Measurements from ENCODE around the gene ABLIM2.
"Not testable (repeated sequence)": the region's sequence is repeated elsewhere in the genome, so short reads cannot be mapped to it uniquely, and the experiment has no call there.

Gene ABLIM2

DNA sequence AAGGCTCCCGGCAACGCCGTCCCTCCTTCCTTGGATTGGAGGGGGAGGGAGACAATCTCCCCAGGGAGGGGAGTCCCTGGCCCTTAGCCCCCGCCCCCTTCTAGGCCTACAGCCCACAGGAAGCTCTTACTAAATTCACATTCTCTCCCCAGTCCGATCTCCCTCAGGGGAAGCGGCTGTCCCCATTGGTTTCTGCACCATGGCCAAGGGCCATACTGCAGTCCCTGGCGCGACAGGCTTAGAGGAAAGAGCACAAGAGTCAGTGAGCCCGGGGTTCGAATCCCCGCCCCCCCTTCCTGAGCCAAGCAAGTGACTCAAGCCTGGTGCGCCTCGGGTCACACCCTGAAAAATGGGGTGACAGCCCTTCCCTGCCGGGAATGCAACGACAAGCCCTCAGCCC, 1.1 kb downstream of the ABLIM2 start:
- DNase-seq (ENCODE audit: low read depth in 2 of 2): no peak

DNA sequence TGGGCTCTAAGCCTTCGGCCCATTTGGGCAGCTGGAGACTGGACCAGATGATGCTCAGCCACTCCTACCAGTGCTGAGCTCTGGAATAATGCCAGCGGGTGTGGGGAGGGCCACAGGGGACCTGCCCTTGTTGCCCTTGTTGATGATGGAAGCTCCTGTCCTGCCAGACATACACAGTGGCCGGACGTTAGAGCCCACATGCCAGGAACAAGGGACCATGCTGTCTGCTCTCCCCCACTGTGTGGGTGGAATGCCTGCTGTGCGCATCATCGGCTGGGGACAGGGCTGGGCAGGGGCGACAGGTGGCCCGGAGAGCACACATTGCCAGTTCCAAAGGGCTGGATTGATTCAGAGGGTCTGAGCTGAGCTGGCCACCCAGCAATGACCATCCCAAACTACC, 2.0 kb downstream of the ABLIM2 start:
- DNase-seq (ENCODE audit: low read depth in 2 of 2): no peak

DNA sequence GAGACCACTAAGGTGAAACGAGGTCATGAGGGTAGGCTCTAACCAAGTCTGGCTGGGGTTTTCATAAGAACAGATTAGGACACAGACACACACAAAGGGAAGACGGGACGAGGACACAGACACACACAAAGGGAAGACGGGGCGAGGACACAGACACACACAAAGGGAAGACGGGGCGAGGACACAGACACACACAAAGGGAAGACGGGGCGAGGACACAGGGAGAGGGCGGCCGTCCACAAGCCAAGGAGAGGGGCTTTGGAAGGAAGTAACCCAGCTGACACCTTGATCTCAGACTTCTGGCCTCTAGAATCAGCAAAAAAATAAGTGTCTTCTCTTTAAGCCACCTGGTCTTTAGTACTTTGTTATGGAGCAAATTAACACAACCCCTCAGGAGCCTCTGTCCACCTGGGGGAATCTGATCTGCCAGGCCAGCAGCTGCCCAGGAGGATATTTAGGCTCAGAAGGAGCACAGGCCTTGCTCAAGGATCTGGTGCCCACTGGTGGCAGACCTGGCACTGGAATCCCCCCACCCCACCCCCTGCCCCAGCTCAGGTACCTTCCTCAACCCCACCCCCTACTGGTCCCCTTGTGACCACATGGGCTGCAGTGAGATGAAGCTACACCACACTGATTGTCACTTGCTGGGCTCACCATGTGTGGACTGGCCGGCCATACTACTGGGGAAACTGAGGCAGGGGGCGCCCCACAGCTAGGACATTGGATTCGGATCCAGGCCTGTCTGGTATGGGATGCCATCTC, 2.8 kb downstream of the ABLIM2 start:
- DNase-seq (ENCODE audit: low read depth in 2 of 2): no peak

DNA sequence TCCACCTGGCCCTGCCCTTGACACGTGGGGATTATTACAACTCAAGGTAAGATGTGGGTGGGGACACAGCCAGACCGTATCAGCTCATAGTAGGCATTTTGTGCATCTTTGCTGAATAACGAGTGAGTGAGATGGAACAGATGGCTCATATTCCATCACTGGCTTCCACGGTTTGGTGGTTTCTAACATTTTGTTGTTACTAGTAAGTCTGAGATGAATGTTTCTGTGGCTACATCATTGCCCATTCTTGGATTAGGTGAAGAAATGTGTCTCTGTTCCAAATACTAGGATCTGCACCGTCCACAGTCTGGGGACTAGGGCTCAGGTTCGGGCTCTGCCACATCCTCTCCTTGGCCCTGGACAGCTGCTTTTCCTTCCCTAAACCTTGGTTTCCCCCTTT, 3.6 kb downstream of the ABLIM2 start:
- no peak for DNase-seq (ENCODE audit: low read depth in 2 of 2)

DNA sequence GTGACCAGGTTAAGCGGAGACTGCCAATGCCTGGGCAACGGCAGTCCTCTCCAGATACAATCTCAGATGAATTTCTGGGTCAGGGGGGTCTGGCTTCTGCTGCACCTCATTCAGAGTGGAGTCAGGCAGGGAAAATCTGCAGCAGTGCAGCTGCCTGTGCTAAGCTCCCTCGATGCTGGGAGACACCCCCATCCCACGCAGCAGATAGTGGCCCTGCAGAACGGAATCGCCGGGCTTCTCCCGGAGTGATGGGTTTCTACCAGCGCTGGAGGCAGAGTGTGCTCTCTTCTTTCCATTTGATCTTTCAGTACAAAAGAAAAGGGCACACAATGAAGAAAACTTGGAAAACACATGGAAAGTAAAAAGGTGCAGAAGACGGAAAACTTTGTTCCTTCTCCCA, 5.2 kb downstream of the ABLIM2 start:
- DNase-seq (ENCODE audit: low read depth in 2 of 2): no peak

DNA sequence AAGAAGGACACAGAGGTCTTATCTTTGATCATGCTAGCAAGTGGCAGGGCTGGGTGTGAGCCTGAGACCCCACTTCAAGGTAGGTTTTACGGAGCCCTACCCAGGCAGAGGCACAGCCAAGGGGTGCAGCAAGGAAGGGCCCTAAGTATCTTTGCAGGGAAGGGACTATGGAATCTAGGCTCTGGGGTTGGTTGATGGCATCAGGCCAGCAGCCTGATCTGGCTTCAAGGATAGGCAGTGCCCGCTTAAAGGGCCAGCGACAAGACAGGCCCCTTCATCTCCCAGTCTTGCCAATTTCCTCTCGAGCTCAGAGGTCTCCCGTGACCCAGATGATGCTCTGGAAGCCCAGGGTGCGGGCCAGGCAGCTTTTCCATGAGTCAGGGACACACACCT, 5.8 kb downstream of the ABLIM2 start:
- no peak for DNase-seq (ENCODE audit: low read depth in 2 of 2)

DNA sequence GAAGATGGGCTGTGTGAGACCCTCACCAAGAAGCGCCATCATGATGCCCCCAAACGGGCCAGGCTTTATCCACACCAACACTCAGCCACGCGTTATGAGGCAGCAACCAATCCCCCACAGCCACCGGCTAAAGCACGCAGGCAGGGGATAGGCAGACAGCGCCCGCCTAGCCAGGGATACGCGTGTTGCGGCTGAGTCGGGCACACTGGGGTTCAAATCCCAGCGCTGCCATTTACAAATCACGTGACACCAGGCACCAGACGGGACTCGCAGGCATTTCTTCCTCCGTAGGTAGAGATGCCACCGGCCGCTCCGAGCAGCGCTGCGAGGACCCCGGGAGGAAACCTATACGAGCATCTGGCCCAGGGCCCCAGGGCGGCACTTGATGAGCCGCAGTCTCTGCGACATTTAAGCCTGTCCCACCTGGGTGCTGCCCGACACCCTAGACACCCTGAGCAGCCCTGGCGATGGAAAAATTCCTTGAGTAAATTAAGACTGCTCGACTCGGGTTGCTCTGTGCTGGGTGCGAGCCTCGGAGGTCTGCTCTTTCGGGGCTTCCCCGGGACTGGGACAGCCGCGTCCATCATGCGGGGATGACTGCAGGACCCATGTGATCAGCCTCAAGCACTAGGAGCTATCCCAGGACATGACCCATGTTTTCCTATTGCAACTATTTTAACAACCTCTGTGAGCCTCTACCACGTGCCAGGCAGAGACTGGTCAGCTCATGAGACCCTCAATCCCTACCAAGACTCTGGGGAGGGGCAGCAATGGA, 6.3 kb downstream of the ABLIM2 start:
- no peak for DNase-seq (ENCODE audit: low read depth in 2 of 2)

DNA sequence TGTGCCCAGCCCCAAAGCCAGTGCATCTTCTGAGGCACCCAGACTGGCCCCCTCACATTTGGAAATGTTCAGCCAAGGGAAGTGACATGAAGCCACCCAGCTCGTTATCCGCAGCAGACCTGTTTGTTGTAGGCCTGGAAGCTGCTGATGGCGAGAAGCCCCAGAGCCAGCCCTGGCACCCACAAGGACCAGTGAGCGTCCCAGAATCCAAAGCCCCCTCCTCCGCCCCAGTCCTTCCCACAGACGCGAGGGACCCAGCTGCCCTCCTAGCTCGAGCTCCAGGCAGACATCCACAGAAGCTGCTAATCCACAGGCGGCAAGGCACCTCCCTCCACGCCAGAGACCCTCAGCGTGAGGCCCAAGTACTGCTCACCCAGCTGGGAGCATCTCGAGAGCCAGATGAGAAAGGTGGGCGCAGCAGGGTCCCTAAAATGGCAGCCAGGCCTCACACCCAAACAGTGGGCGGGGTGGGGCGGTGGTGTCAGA, 7.4 kb downstream of the ABLIM2 start:
- no peak for DNase-seq (ENCODE audit: low read depth in 2 of 2)

DNA sequence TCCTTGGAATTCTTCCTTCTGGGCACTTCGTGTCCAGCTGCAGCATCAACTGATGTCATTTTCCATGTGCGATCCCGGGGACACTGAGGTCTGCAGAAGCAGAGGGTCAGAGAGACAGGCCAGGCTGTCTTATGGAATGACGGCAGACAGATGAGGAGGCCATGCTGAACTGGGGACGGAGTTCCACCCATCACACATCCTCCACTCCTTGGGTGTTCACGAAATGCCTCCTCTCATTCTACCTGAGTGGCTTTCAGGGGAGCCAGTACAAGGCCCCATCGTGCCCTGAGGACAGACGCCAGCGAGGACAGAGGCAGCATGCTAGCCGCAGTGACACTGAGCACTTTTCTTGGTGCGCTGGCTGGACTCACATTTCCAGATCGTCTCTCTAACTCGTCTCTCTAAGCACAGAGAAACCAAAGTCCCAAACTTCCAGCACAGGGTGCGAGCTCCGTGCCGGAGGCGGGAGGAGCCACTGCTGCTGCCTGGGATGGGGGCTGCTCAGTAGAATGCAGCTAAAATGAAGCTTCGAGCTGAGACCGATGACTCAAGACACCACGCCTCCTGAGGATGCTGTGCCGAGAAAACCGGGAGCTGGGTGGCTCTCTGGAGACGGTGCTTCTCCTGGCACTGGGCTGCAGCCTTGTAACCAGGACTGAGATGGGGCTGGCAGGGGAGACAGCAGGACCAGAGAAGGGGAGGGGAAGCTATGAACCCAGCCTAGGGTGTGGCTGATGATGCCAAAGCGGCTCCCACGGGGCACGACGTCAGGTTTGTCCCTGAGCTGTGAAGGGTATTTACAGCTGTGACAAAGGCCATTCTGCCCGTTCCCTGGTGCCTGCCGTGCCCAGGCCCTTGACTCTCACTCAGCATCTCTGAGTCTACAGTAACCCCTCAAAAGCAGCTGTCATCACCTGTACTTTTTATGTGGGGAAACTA, 8.2 kb downstream of the ABLIM2 start:
- no peak for DNase-seq (ENCODE audit: low read depth in 2 of 2)

DNA sequence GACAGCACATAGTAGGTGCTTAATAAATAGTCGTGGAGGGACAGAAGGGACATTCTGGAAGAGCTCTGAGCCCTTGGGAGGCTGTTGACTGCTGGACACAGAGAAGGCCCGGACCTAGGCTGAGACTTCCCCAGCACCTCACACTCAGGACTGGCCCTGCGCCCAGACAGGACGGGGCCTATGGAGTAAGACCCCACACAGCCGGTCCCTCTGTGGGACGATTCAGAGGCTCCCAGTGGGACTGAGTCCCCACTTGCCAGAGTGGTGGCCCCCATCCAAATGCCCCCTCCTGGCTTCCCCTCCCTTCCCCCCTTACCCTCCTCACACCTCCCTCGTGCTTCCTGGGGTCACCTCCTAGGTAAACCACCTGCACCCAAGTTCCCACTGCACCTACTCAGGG, 8.9 kb downstream of the ABLIM2 start:
- no peak for DNase-seq (ENCODE audit: low read depth in 2 of 2)

DNA sequence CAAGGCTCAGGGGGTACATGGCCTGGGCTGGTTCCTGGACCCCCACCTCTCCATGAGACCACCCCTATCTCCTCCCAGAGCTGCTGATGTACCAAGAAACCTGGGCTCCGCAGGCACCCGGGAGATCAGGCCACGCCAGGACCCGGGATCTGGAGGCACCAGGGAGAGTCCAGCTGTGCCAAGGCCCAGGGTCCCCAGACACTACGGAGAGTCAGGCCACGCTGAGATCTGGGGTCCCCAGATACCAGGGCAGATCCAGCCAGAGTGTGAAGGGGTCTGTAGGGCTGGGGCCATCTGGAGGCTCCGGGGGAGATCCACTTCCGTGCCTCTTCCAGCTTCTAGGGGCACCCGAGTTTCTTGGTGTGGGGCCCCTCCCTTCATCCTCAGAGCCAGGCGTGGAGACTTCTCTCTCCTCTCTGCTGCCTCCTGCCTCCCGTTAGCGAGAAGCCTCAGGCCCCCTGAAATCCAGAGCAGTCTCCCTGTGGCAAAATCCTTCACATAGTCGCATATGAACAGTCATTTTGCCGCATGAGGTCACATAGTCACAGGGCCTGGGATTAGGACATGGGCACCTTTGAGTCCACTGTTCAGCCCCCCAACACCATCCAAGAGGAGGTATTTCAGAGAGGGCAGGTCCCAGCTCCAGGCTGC, 9.7 kb downstream of the ABLIM2 start:
- no peak for DNase-seq (ENCODE audit: low read depth in 2 of 2)

DNA sequence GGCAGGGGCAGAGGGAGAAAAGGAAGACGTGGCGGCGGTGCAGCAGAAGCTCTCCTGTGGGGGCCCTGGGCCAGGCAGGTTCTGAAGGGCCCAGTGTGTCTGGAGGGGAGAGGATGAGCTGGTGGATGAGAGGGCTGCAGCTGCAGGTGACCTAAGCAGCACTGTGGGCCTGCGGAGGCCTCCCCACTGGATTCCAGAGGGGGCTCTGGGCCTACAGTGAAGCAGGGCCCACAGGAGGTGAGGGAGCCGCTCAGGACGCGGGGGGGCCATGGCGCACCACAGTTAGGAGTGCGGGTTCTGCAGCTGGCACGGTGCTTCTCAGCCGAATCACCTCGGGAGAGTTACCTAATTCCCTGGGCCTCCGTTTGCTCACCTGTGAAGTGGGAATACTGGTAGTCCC, 10.5 kb downstream of the ABLIM2 start:
- no peak for DNase-seq (ENCODE audit: low read depth in 2 of 2)

DNA sequence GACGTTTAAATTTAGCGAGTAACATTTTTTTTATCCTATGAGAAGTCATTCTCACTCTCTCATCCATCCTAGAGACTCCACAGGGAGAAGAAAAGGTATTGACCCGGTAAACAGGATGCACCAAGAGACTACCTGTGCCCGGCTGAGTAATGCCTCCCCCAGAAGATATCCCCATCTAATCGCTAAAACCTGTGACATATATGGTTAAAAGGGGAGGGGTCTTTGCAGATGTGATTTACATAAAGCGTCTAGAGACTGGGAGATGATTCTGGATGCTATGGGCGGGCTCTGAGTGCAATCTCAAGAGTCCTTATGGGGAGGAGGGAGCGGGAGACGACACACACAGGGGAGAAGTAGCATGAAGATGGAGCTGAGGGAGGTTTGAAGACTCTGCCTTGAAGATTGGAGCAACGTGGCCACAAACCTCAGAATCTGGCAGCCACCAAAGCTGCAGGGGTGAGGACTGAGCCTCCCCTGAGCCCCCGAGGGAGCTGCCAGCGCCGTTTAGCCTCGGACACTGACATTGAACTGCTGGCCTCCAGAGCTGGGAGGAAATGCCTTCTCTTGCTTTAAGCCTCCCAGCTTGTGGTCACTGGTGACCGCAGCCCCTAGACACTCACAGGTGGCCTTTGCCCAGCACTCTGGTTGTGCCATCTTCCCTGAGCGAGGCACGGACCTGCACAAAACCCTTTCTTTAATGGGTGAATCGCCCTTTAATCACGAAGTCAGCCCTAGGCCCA, 11.2 kb downstream of the ABLIM2 start:
- DNase-seq (ENCODE audit: low read depth in 2 of 2): no peak

DNA sequence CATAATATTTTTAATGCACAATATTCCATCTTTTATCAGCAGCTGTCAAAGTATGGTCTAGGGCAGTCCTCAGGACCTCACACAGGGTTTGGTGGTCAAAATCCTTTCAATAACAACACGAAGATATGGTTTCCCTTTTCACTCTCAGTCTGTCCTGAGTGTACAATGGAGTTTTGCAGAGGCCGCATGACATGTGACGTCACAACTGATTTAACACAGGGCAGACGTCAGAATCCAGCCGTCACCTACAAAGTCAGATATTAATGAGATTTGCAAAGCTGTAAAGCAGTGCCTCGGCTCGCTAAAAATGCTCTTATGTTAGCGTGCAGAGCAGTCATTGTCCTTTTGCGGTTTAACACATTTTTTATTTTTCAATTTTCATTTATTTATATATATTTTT, 12.5 kb downstream of the ABLIM2 start:
- DNase-seq (ENCODE audit: low read depth in 2 of 2): no peak

DNA sequence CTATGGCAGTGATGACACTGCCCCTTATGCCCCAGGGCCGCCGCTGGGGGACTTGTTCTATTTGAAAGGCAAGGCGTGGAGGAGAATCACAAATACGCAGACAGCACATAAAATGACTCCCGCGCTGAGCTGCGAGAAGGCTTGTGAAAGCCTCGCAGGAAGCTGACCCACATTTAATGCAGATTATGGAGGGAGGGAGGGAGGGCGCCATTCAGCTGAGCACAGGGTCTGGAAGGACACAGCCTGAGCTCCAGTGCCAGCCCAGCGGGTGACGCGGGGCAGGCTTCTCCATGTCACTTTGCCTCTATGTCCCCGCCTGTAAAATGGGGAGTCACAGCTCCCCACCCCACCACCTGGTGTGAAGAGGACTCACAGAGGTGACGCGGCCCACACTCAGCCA, 14.3 kb downstream of the ABLIM2 start:
- DNase-seq (ENCODE audit: low read depth in 2 of 2): no peak

DNA sequence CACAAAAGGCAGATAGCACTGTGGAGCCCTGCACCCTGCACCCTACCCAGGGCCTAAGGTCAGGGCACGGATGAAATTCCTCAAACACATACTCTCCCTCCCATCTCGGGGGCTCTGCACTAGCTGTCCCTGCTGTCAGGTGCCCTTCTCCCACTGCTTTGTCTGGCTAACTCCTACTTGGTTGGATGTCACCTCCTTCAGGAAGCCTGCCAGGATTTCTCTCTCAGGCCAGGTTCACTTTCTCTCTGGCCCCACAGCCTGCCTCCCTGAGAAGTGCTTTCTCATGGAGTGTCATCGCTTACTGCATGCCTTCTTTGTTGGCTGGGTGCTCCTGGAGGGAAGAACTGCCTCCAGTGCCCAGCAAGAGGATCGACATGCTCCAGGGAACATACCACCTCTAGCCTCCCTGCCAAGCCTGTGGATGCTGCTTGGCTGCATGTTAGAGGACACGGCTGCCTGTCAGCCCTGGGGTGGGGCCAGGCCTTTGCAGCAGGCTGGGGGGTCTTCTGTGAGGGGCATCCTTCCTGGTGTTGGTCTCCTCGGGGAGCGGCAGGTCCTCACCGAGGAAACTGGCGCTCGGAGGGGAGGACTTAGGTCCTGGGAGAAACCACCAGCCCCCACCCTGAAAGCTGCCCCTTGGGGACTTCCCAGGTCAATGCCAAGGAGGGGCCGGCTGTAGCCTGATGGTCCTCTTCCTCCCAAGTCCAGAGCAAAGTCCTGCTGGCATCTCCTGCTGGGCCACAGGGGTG, 15.0 kb downstream of the ABLIM2 start:
- DNase-seq (ENCODE audit: low read depth in 2 of 2): no peak

DNA sequence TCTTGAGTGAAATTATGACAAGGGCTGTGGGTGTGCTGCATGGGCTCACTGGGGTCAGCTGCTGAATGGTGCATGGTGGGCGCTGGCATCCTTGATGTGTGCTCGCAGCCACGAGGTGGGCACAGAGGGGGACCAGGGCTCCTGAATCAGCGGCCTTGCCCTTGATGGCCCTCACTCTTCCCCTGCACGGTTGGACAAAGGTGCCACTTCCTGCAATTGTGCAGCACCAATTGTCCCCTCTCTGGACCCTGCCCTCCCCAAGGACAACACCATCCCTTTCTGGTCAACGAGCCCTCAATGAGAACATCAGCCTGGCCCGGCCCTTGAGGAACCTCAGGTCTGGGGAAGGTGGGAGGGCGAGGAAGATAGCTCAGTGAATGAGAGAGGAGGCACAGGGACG, 16.1 kb downstream of the ABLIM2 start:
- no peak for DNase-seq (ENCODE audit: low read depth in 2 of 2)

DNA sequence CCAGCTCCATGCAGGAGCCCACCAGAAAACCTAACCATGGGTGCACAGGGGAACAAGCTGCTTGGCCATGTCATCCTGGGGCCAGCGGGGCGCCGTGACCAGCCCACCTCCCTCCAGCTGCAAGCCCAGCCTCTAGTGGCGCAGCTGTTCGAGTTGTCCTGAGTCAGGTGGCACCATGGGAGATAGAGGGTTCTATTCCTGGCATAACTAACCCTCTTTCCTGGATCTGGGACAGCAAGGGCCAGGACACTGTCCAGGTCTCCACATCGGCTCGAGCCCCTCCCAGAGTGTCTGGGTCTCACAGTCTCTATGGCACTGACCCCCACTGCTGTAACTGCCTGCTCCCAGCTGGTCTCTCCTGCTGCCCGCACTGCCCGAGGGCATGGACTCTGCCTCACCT, 16.7 kb downstream of the ABLIM2 start:
- DNase-seq (ENCODE audit: low read depth in 2 of 2): no peak

DNA sequence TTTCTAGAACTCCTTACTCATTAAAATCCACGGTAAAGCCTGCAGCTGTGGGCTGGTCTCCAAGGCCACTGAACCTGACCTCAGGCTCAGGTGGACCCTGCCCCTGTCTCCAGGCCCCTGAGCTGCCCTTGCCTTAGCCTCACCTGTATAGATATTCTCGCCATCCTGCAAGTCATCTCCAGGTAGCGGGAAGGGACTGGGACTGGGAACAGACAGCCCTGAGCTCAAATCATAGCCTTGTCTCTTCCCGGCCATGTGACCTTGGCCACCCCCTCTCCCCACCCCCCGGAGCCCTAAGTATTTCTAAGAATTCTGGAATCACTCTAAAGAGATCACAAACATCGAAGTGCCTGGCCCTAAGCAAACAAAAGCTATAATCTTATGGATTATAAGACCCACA, 17.7 kb downstream of the ABLIM2 start:
- DNase-seq (ENCODE audit: low read depth in 2 of 2): no peak

DNA sequence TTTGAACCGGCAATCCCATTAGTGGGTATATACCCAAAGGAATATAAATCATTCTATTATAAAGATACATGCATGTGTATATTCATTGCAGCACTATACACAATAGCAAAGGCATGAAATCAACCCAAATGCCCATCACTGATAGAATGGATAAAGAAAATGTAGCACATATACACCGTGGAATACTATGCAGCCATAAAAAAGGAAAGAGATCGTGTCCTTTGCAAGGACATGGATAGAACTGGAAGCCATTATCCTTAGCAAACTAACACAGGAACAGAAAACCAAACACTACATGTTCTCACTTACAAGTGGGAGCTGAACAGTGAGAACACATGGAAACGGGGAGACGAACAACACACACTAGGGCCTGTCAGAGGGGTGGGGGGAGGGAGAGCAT, 18.9 kb downstream of the ABLIM2 start:
- not testable (repeated sequence) for DNase-seq (ENCODE audit: low read depth in 2 of 2)
